Colon (tissue), 2 donors: Measurements from ENCODE around the gene GP1BB.
"Not testable (repeated sequence)": the region's sequence is repeated elsewhere in the genome, so short reads cannot be mapped to it uniquely, and the experiment has no call there.

ENCODE experiments used
- FAIRE-seq: peaks from 2 replicates; lab custom pipeline; 2012; peaks lifted over from hg19 to GRCh38; lab: Jason Lieb, UNC
- donor health status: control.
- donor health status: control.

GP1BB gene

GRCh38 chr22:19714312-19715187 lies 8.8 kb upstream of the GP1BB start, which contains the start of gene SEPTIN5:
SEPTIN5 (plus strand) TSS chr22:19714503; CDS start chr22:19714589, 86 bp downstream.
- no peak for FAIRE-seq

GRCh38 chr22:19715188-19715930 lies 8.0 kb upstream of the GP1BB start:
- no peak for FAIRE-seq

- FAIRE-seq, result no peak
These were observed 7.1 kb upstream of the GP1BB start for GRCh38 chr22:19716041-19716828.

GRCh38 chr22:19716829-19717105 lies 6.6 kb upstream of the GP1BB start:
- no peak for FAIRE-seq

GRCh38 chr22:19717181-19717580 lies 6.2 kb upstream of the GP1BB start:
- FAIRE-seq, result no peak

GRCh38 chr22:19717691-19718455 lies 5.5 kb upstream of the GP1BB start:
- no peak for FAIRE-seq

- FAIRE-seq, result no peak
These were observed 4.8 kb upstream of the GP1BB start for GRCh38 chr22:19718456-19719049.

- no peak for FAIRE-seq
These were observed 4.3 kb upstream of the GP1BB start for GRCh38 chr22:19719050-19719482.

- no peak for FAIRE-seq
These were observed 3.8 kb upstream of the GP1BB start for GRCh38 chr22:19719488-19720021.

- FAIRE-seq, result no peak
These were observed 3.0 kb upstream of the GP1BB start for GRCh38 chr22:19720150-19720827.

- FAIRE-seq, result no peak
These were observed 2.4 kb upstream of the GP1BB start for GRCh38 chr22:19720999-19721329.

- no peak for FAIRE-seq
These were observed 1.8 kb upstream of the GP1BB start for GRCh38 chr22:19721330-19722177.

GRCh38 chr22:19722178-19722981 lies 959 bp upstream of the GP1BB start:
- FAIRE-seq, result no peak

GRCh38 chr22:19722982-19723231 lies 432 bp upstream of the GP1BB start:
- FAIRE-seq, result no peak

GRCh38 chr22:19723983-19724827 lies 866 bp downstream of the GP1BB start:
- no peak for FAIRE-seq

- FAIRE-seq, result no peak
These were observed 1.8 kb downstream of the GP1BB start for GRCh38 chr22:19724927-19725661.

- not testable (repeated sequence) for FAIRE-seq
These were observed 2.9 kb downstream of the GP1BB start for GRCh38 chr22:19726064-19726788.
